Measurements from ENCODE around the gene ZEB1.
"Not testable (repeated sequence)": the region's sequence is repeated elsewhere in the genome, so short reads cannot be mapped to it uniquely, and the experiment has no call there.

The ZEB1 gene

GRCh38 chr10:31557854-31558253 is 238.8 kb downstream of the ZEB1 start:
- DNase-seq (ENCODE audit: extremely low spot score): no peak
- POLR2A ChIA-PET: no interaction called here
- TF ChIP-seq CTCF (IDR thresholded peaks at IDR 0.05; ENCODE audit: control extremely low read depth, extremely low read depth, low read depth, missing control alignments): no peak
- CTCF ChIA-PET: interaction anchor here (1.0 to 1.3 kb wide), 2 partner anchors 10 to 47 kb away, joined by 3 to 4 read pairs; no protein-coding TSS in a partner anchor

- DNase-seq (ENCODE audit: extremely low spot score); POLR2A ChIA-PET: not testable (repeated sequence)
- CTCF ChIA-PET: interaction anchor here (1.6 kb wide), 1 partner anchor 10 kb away, joined by 4 read pairs; no protein-coding TSS in a partner anchor
Measured at GRCh38 chr10:31568252-31568861, 249.3 kb downstream of the ZEB1 start.

- TF ChIP-seq CTCF (IDR thresholded peaks at IDR 0.05; ENCODE audit: control extremely low read depth, extremely low read depth, low read depth, missing control alignments): no peak
- no peak for DNase-seq (ENCODE audit: extremely low spot score)
- ChIA-PET POLR2A (no interaction called here), CTCF (no interaction called here)
Measured at GRCh38 chr10:31574577-31574976, 255.6 kb downstream of the ZEB1 start.

- CTCF ChIA-PET: interaction anchor here (1.3 to 9.3 kb wide), 2 partner anchors 14 to 22 kb away, joined by 4 to 56 read pairs; no protein-coding TSS in a partner anchor
Measured at GRCh38 chr10:31578181-31578852, 259.3 kb downstream of the ZEB1 start.

GRCh38 chr10:31578951-31579350 is 259.9 kb downstream of the ZEB1 start:
- CTCF ChIA-PET: interaction anchor here (2.1 to 9.3 kb wide), 2 partner anchors 13 to 23 kb away, joined by 4 to 56 read pairs; no protein-coding TSS in a partner anchor
- POLR2A ChIA-PET: no interaction called here
- TF ChIP-seq CTCF (IDR thresholded peaks at IDR 0.05; ENCODE audit: control extremely low read depth, extremely low read depth, low read depth, missing control alignments): no peak
- DNase-seq (ENCODE audit: extremely low spot score): no peak

More at GRCh38 chr10:31578181-31578852, 259.3 kb downstream of the ZEB1 start:
- DNase-seq (ENCODE audit: extremely low spot score): no peak
- POLR2A ChIA-PET: no interaction called here
- no peak for TF ChIP-seq CTCF (IDR thresholded peaks at IDR 0.05; ENCODE audit: control extremely low read depth, extremely low read depth, low read depth, missing control alignments)
